ENCODE results near the gene DHRSX. TPM values are rescaled to one million over a fixed set of nuclear protein-coding genes. Genes with fewer than 3 reads are reported as not detected.

Gene DHRSX
- total and polyA plus RNA-seq, 9 of the 15 experiments (the other 6 are each of a cell fraction or from before 2014, with no cell fraction given) = 0.59 to 11.0 (median 6.2) TPM

DNA sequence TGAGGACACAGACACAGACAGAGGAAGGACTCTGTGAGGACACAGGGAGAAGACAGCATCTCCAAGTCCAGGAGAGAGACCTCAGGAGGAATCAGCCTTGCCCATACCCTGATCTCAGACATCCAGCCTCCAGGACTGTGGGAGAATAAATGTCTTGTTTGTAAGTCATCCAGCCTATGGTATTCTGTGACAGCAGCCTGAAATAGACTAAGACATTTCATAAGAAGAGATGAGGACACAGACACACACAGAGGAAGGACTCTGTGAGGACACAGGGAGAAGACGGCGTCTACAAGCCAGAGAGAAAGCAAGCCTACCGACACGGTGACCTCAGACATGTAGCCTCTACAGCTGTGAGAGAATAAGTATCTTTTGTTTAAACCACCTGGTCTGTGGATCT is 112.1 kb downstream of the DHRSX start (continued):
- TF ChIP-seq NFYB (IDR thresholded peaks at IDR 0.05; ENCODE audit: extremely low read depth, insufficient read length) (no peak), MTA1 (IDR thresholded peaks at IDR 0.05; ENCODE audit: borderline replicate concordance) (no peak), LCOR (CRISPR knock-in tag; IDR thresholded peaks at IDR 0.05) (no peak), FOXP4 (CRISPR knock-in tag; IDR thresholded peaks at IDR 0.05; ENCODE audit: borderline replicate concordance) (no peak), ZNF12 (CRISPR knock-in tag; IDR thresholded peaks at IDR 0.05) (no peak)
- TF ChIP-seq, protein P1, sequence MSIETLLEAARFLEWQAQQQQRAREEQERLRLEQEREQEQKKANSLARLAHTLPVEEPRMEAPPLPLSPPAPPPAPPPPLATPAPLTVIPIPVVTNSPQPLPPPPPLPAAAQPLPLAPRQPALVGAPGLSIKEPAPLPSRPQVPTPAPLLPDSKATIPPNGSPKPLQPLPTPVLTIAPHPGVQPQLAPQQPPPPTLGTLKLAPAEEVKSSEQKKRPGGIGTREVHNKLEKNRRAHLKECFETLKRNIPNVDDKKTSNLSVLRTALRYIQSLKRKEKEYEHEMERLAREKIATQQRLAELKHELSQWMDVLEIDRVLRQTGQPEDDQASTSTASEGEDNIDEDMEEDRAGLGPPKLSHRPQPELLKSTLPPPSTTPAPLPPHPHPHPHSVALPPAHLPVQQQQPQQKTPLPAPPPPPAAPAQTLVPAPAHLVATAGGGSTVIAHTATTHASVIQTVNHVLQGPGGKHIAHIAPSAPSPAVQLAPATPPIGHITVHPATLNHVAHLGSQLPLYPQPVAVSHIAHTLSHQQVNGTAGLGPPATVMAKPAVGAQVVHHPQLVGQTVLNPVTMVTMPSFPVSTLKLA (conservative IDR thresholded peaks at IDR 0.05) = no peak

DNA sequence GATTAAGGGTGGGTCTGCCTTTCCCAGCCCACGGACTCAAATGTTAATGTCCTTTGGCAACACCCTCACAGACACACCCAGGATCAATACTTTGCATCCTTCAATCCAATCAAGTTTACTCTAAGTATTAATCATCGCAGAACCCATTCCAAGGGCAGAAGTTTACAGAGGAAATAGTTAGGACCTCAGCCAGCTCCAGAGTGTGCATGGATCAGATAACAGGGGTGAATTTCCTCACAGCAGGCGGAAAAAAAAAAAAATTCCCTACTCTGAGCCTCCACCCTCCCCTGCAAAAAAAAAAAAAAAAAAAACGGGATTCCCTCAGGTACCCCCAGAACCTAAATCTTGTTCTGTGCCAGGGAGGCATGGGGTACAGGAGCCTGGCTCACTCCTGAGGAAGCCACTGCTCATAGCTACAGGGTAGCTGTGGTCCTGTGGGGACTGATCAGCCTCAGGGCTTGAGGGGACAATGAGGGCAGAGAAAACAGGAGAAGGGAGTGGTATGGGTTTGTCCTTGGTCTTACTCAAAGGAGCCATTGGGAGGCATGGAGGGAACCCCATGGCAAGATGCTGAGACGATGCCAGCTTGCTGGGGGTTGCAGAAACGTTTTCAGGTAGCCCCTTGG is 113.0 kb downstream of the DHRSX start:
- ATAC-seq = peak; percentile 72
- ChIA-PET CTCF (ENCODE audit: low intra/inter-chr PET ratio) (no interaction called here), POLR2A (no interaction called here)
- Histone ChIP-seq H3K4me1 (replicated peaks in 1 of 2; ENCODE audit: control insufficient read depth in 2 of 2, insufficient read depth in 2 of 2, low read length in 2 of 2) (peaks cover 0 to 4% of the 10 kb centered on the region in 2 experiments; a peak in 3 of 5 replicates), H3K9me1 (ENCODE audit: control insufficient read depth, insufficient read depth, low read length) (no peaks in the 10 kb centered on the region), H2AFZ (ENCODE audit: low read depth, low read length) (no peak overlapping the region), H3K9me3 (replicated peaks; ENCODE audit: control insufficient read depth, insufficient read depth, low read depth, low read length) (no peaks in the 10 kb centered on the region), H3K27ac (ENCODE audit: extremely low read depth, low read depth, low read length) (no peak overlapping the region), H3K4me3 (no peak overlapping the region), H3K36me3 (ENCODE audit: control insufficient read depth, insufficient read depth, low read length) (peaks cover 4% of the 10 kb centered on the region; the same call in 2 of the 3 replicates), H3K4me2 (ENCODE audit: insufficient read depth, low read length) (no peak overlapping the region), H3K9ac (ENCODE audit: insufficient read depth in 1 of 2, low read depth in 2 of 2, low read length in 2 of 2) (no peak overlapping the region), H3K27me3 (ENCODE audit: control insufficient read depth in 2 of 2, insufficient read depth in 2 of 2, low read length in 2 of 2) (no peaks in the 10 kb centered on the region), H4K20me1 (replicated peaks; ENCODE audit: control insufficient read depth, insufficient read depth, low read length) (no peaks in the 10 kb centered on the region), H3K79me2 (ENCODE audit: control insufficient read depth, insufficient read depth, low read length) (no peaks in the 10 kb centered on the region)
- in situ Hi-C loops (cut with MboI) (no loop called here), intact Hi-C loops (cut with micrococcal nuclease) (no loop called here)
- no peak for FAIRE-seq
- no TSS peak for BruUV-seq (replicated peaks)
- peak in 2 of 4 experiments; percentile 13 to 17 for DNase-seq (ENCODE audit: extremely low read depth in 1 of 4, low spot score in 3 of 4)
- 15% methylated on average over 4 of the region's 6 CpGs for WGBS (ENCODE audit: insufficient coverage, low coverage, missing lambda C conversion rate)
- TF ChIP-seq ZNF384 (IDR thresholded peaks at IDR 0.05; ENCODE audit: low read depth, low read length) = peak; percentile 85
- TF ChIP-seq NFIC (IDR thresholded peaks at IDR 0.05) = no peak; the same call in 1 of the 2 replicates
- TF ChIP-seq KLF10 (CRISPR knock-in tag; IDR thresholded peaks at IDR 0.05) = no peak
- 0 out of 2 replicates have a peak, but pooled peaks have one; percentile 15 for TF ChIP-seq TEAD4 (IDR thresholded peaks at IDR 0.05; ENCODE audit: low read length)
- no peak for TF ChIP-seq TEAD4 (CRISPR knock-in tag; IDR thresholded peaks at IDR 0.05; ENCODE audit: borderline replicate concordance)
- TF ChIP-seq, protein P2, sequence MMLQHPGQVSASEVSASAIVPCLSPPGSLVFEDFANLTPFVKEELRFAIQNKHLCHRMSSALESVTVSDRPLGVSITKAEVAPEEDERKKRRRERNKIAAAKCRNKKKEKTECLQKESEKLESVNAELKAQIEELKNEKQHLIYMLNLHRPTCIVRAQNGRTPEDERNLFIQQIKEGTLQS (IDR thresholded peaks at IDR 0.05) = no peak
- TF ChIP-seq, protein P2 (CRISPR knock-in tag; conservative IDR thresholded peaks at IDR 0.05) = no peak
- no peak for TF ChIP-seq ZNF311 (CRISPR knock-in tag; IDR thresholded peaks at IDR 0.05)
- TF ChIP-seq CTBP1 (IDR thresholded peaks at IDR 0.05; ENCODE audit: borderline replicate concordance) = no peak
- TF ChIP-seq HBP1 (CRISPR knock-in tag; IDR thresholded peaks at IDR 0.05) = no peak
